Lung (tissue), 12 donors: ENCODE data around the gene ZDHHC1. TPM values are rescaled to one million over a fixed set of nuclear protein-coding genes. Genes with fewer than 3 reads are reported as not detected.
"Not testable (repeated sequence)": the region's sequence is repeated elsewhere in the genome, so short reads cannot be mapped to it uniquely, and the experiment has no call there.

ENCODE experiments used
- ATAC-seq: fragments of 200-7000 bp; cut with Tn5 transposase; one replicate; pipeline ENCODE4 v1.9.1; 2020; ENCODE audit warnings: moderate number of reproducible peaks; ENCODE audit not compliant: insufficient read depth, low FRiP score
- DNase-seq, 3 donors: peaks; one replicate each; pipeline ENCODE4 v3.0.0-alpha.2; 2013 to 2017
- H3K27ac ChIP-seq, 2 donors: one replicate each; pipeline ENCODE4 v1.5.1; 2013; ENCODE audit warnings: mild to moderate bottlenecking in 2 of 2, moderate library complexity in 2 of 2, control low read depth in 1 of 2, inconsistent platforms in 1 of 2, low read depth in 1 of 2, low read length in 1 of 2
- H3K27me3 ChIP-seq, 3 donors: one replicate each; pipeline ENCODE4 v1.5.1; 2013; ENCODE audit warnings: low read length in 2 of 3; ENCODE audit not compliant: control insufficient read depth in 3 of 3, insufficient read depth in 3 of 3
- H3K36me3 ChIP-seq, 4 donors: one replicate each; pipeline ENCODE4 v1.5.1; 2013; ENCODE audit warnings: low read length in 4 of 4, mild to moderate bottlenecking in 1 of 4, moderate library complexity in 1 of 4; ENCODE audit not compliant: control insufficient read depth in 4 of 4, insufficient read depth in 4 of 4
- H3K4me1 ChIP-seq, 5 donors: one replicate each; pipeline ENCODE4 v1.5.1; 2013; ENCODE audit warnings: low read length in 5 of 5, mild to moderate bottlenecking in 2 of 5, moderate library complexity in 1 of 5; ENCODE audit not compliant: control insufficient read depth in 5 of 5, insufficient read depth in 5 of 5
- H3K4me3 ChIP-seq: one replicate; pipeline ENCODE4 v1.5.1; 2013; ENCODE audit warnings: mild to moderate bottlenecking, control low read depth, moderate library complexity
- H3K9ac ChIP-seq, 2 donors: one replicate each; pipeline ENCODE4 v1.5.1; 2013; ENCODE audit warnings: low read length in 2 of 2, control low read depth in 1 of 2; ENCODE audit not compliant: insufficient read depth in 1 of 2
- H3K9me3 ChIP-seq, 4 donors: one replicate each; pipeline ENCODE4 v1.5.1; 2013; ENCODE audit warnings: low read length in 3 of 4, mild to moderate bottlenecking in 1 of 4, moderate library complexity in 1 of 4; ENCODE audit not compliant: control insufficient read depth in 4 of 4, insufficient read depth in 3 of 4
- CTCF ChIP-seq: IDR thresholded peaks from 2 replicates; pipeline ENCODE4 v1.5.1; 2012; ENCODE audit warnings: mild to moderate bottlenecking; ENCODE audit errors: control extremely low read depth, extremely low read depth
- WGBS, 2 donors: extraction: QIAGEN DNeasy Blood & Tissue Kit; methylation state at CpG; one replicate each; pipeline ENCODE4 v1.1.7; 2013; 5-methylcytosine and 5-hydroxymethylcytosine counted together
- polyA plus RNA-seq, 2 donors: library from polyadenylated mRNA; stranded (reverse); fragments of 200-250 nt; gene quantifications; one replicate each; pipeline ENCODE4 v1.2.1, GENCODE V29; 2013
- total RNA-seq, 2 donors: library from RNA; depleted of rRNA in 1 of 2; stranded (reverse); fragments of >200 nt in 1 of 2; gene quantifications; one replicate each; pipeline ENCODE4 v1.2.1, GENCODE V29; 2014 to 2021
- donor health status: control.
- donor health status: control.
- donor health status: Bipolar disorder and iron deficiency.
- donor health status: healthy.
- donor health status: DM: yes; HTN: yes; CAD: no.

ZDHHC1 gene
- total and polyA plus RNA-seq, 4 donors, result 10.9 to 31.8 (median 21.2) TPM

- Histone ChIP-seq H3K4me1 (no peaks in the 10 kb centered on the region), H3K27me3 (no peaks in the 10 kb centered on the region), H3K9me3 (no peaks in the 10 kb centered on the region), H3K9ac (no peak overlapping the region), H3K27ac (no peak overlapping the region), H3K4me3 (no peak overlapping the region), H3K36me3 (no peaks in the 10 kb centered on the region)
- DNase-seq (no peak), ATAC-seq (no peak)
- TF ChIP-seq CTCF, result no peak
- 89 to 91% methylated on average over 3 of the region's 3 CpGs for WGBS, 2 donors
Observed at GRCh38 chr16:67356396-67356795, 59.9 kb downstream of the ZDHHC1 start.

- ATAC-seq, H3K27ac ChIP-seq, H3K36me3 ChIP-seq, H3K9me3 ChIP-seq, H3K9ac ChIP-seq, DNase-seq, H3K4me1 ChIP-seq, H3K27me3 ChIP-seq, H3K4me3 ChIP-seq: not testable (repeated sequence)
- 96% methylated on average over 3 of the region's 3 CpGs for WGBS, 2 donors
Observed at GRCh38 chr16:67352463-67352862, 63.8 kb downstream of the ZDHHC1 start.

GRCh38 chr16:67350324-67350723 is 66.0 kb downstream of the ZDHHC1 start:
- Histone ChIP-seq H3K27ac (no peak overlapping the region), H3K4me3 (no peak overlapping the region), H3K4me1 (peaks cover 0 to 6% (median 0%) of the 10 kb centered on the region in 5 donors), H3K9ac (no peak overlapping the region), H3K27me3 (no peaks in the 10 kb centered on the region), H3K9me3 (no peaks in the 10 kb centered on the region), H3K36me3 (no peaks in the 10 kb centered on the region)
- TF ChIP-seq CTCF, result no peak
- WGBS, 2 donors, result 92 to 95% methylated on average over 1 of the region's 1 CpG
- no peak for ATAC-seq
- no peak for DNase-seq

- no peak for TF ChIP-seq CTCF
- Histone ChIP-seq H3K4me3 (no peak overlapping the region), H3K27me3 (no peaks in the 10 kb centered on the region), H3K4me1 (peaks cover 0 to 6% (median 0%) of the 10 kb centered on the region in 5 donors), H3K9me3 (no peaks in the 10 kb centered on the region), H3K9ac (no peak overlapping the region), H3K27ac (no peak overlapping the region), H3K36me3 (no peaks in the 10 kb centered on the region)
- DNase-seq, result no peak
- no peak for ATAC-seq
Observed at GRCh38 chr16:67349172-67349571, 67.1 kb downstream of the ZDHHC1 start.
